ENCODE measurements around the gene SMPD3. TPM values are rescaled to one million over a fixed set of nuclear protein-coding genes. Genes with fewer than 3 reads are reported as not detected.

SMPD3 gene
- total RNA-seq, 1 donor from 2014 or later: 0.38 TPM

DNA sequence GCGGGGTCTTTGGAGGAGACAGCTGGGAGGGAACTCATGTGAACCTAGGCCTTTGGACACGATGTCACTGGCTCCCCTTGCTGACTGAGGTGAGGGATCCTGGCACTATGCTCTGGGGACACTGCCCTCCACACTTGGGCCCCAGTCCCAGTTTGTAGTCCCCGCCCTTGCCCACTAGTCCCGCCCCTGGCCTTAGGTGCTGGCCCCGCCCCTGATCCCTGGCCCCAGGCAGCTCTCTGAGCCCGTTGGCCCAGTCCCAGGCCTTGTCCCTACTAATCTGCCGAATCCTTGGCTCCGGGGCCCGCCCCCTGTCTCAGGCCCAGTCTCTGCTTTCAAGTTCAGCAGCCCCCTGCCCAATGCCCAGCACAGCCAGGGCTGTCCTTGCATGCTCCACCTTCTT is 61.0 kb downstream of the SMPD3 start:
- no peak for DNase-seq (ENCODE audit: low read depth)
- Histone ChIP-seq H3K4me3 (ENCODE audit: low read depth, low read length) (no peak overlapping the region), H3K36me3 (ENCODE audit: control insufficient read depth, insufficient read depth, low read length) (no peaks in the 10 kb centered on the region), H3K27me3 (ENCODE audit: control insufficient read depth, insufficient read depth, low read length) (no peaks in the 10 kb centered on the region)
- TF ChIP-seq, protein P1, sequence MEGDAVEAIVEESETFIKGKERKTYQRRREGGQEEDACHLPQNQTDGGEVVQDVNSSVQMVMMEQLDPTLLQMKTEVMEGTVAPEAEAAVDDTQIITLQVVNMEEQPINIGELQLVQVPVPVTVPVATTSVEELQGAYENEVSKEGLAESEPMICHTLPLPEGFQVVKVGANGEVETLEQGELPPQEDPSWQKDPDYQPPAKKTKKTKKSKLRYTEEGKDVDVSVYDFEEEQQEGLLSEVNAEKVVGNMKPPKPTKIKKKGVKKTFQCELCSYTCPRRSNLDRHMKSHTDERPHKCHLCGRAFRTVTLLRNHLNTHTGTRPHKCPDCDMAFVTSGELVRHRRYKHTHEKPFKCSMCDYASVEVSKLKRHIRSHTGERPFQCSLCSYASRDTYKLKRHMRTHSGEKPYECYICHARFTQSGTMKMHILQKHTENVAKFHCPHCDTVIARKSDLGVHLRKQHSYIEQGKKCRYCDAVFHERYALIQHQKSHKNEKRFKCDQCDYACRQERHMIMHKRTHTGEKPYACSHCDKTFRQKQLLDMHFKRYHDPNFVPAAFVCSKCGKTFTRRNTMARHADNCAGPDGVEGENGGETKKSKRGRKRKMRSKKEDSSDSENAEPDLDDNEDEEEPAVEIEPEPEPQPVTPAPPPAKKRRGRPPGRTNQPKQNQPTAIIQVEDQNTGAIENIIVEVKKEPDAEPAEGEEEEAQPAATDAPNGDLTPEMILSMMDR (IDR thresholded peaks at IDR 0.05; ENCODE audit: insufficient read depth, low read length, poor library complexity, severe bottlenecking): no peak

GRCh38 chr16:68386628-68387027 is 61.7 kb downstream of the SMPD3 start:
- TF ChIP-seq, protein P1 (IDR thresholded peaks at IDR 0.05; ENCODE audit: insufficient read depth, low read length, poor library complexity, severe bottlenecking): no peak

DNA sequence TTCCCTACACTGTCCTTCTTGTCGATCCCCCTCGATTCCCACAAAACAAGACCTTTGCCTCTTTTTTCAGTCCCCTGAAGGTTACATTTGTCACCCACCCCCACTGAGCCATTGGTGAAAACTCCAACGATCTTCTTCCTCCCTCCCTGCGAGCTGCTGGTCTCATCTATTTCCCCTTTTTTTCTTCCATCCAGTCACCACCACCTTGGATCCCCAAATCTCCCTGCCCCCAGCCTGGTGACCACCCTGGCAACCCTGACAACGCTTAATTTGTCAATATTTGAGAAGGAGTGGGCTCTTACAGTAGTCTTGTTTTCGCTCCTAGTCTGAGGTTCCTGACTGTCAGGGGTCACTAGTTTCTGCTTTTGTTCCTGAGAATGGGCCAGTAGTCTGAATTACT is 62.9 kb downstream of the SMPD3 start:
- Histone ChIP-seq H3K36me3 (ENCODE audit: control insufficient read depth, insufficient read depth, low read length) (no peaks in the 10 kb centered on the region), H3K4me3 (ENCODE audit: low read depth, low read length) (no peak overlapping the region), H3K27me3 (ENCODE audit: control insufficient read depth, insufficient read depth, low read length) (no peaks in the 10 kb centered on the region)
- DNase-seq (ENCODE audit: low read depth): no peak
- TF ChIP-seq, protein P1 (IDR thresholded peaks at IDR 0.05; ENCODE audit: insufficient read depth, low read length, poor library complexity, severe bottlenecking): no peak

More at GRCh38 chr16:68386628-68387027, 61.7 kb downstream of the SMPD3 start:
- Histone ChIP-seq H3K27me3 (ENCODE audit: control insufficient read depth, insufficient read depth, low read length) (no peaks in the 10 kb centered on the region), H3K4me3 (ENCODE audit: low read depth, low read length) (no peak overlapping the region), H3K36me3 (ENCODE audit: control insufficient read depth, insufficient read depth, low read length) (no peaks in the 10 kb centered on the region)
- DNase-seq (ENCODE audit: low read depth): no peak

DNA sequence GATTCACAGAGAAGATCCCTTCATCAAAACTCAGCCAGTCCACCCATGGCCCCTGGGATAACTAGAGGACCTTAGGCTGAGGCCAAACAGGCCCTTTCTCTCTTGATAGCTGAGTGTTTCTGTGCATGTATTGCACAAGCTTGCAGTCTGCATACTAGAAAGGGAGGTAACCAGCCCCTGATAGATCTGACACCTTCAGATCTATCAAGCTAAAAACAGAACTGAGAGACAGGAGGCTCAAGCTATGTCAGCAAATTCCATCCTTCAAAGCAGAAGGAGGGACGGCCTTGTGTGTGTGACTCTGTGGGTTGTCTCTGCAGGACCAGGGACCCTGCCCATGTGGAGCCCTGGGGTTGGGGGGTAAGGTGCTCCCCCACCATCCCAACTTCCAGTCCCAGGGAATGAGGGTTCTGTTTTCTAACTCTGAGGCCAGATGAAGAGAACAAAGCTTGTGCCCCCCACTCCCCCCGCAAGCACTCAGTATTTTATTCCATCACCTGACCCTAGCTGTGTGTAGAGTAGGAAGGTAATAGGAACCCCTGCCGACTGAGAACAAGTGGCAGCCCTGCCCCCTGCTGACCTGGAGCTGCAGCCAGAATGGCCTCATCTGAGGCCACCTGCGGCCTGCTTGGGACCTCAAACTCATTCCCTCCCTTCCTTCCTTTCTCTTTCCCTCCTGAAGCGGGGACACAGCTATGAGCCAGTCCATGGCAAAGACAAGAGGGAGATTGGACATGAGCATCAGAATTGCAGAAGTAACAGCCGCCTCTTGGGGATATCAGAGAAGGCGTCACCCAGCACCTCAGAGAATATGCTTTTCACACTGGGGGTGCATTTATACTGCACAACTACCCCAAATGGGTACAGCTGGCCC is 63.8 kb downstream of the SMPD3 start:
- Histone ChIP-seq H3K36me3 (ENCODE audit: control insufficient read depth, insufficient read depth, low read length) (no peaks in the 10 kb centered on the region), H3K27me3 (ENCODE audit: control insufficient read depth, insufficient read depth, low read length) (peaks cover 2% of the 10 kb centered on the region), H3K4me3 (ENCODE audit: low read depth, low read length) (no peak overlapping the region)
- no peak for DNase-seq (ENCODE audit: low read depth)
- TF ChIP-seq, protein P1 (IDR thresholded peaks at IDR 0.05; ENCODE audit: insufficient read depth, low read length, poor library complexity, severe bottlenecking): no peak

DNA sequence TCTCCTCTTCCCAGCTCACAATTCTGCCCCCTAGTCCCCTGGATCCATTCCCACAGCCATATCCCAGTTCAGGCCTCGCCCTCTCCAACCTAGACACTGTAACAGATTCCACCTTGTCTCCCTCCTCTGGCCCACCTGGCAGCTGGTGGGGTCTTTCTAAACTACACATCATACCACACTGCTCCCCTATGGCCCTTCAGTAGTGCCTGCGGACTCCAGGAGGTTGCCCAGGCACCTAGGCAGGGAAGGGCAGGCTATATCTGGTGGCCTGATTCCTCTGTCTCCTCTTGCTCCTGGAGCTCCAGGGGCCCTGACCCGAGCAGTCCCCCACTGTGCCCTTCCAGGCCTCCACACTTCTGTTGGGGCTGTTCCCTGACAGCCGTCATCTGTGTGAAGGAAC is 64.5 kb downstream of the SMPD3 start:
- no peak for DNase-seq (ENCODE audit: low read depth)
- H3K4me3 ChIP-seq (ENCODE audit: low read depth, low read length): no peak overlapping the region
- TF ChIP-seq, protein P1 (IDR thresholded peaks at IDR 0.05; ENCODE audit: insufficient read depth, low read length, poor library complexity, severe bottlenecking): no peak
- peaks cover 2% of the 10 kb centered on the region for H3K27me3 ChIP-seq (ENCODE audit: control insufficient read depth, insufficient read depth, low read length)
- H3K36me3 ChIP-seq (ENCODE audit: control insufficient read depth, insufficient read depth, low read length): no peaks in the 10 kb centered on the region

Data from kidney epithelial cell (primary cell).